GM19025 (cell line): ENCODE data around the gene C3AR1.
A peak's percentile ranks its signal among the peaks of the same experiment; 100 is the strongest.
"Not testable (repeated sequence)": the region's sequence is repeated elsewhere in the genome, so short reads cannot be mapped to it uniquely, and the experiment has no call there.

Experiments used
- ATAC-seq: cut with Tn5 transposase; IDR thresholded peaks from one replicate; pipeline ENCODE4 v1.9.1; 2021; ENCODE audit warnings: mild to moderate bottlenecking, low read depth, moderate library complexity; ENCODE audit not compliant: unreplicated experiment

Gene C3AR1

DNA sequence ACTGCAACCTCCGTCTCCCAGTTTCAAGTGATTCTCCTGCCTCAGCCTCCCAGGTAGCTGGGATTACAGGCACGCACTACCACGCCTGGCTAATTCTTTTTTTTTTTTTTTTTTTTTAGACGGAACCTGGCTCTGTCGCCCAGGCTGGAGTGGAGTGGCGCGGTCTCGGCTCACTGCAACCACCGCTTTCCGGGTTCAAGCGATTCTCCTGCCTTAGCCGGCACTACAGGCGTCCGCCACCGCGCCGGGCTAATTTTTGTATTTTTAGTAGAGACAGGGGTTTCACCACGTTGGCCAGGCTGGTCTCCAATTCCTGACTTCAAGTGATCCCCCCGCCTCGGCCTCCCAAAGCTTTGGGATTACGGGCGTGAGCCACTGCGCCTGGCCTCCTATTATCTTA, 35.1 kb downstream of the C3AR1 start:
- ATAC-seq, result not testable (repeated sequence)

DNA sequence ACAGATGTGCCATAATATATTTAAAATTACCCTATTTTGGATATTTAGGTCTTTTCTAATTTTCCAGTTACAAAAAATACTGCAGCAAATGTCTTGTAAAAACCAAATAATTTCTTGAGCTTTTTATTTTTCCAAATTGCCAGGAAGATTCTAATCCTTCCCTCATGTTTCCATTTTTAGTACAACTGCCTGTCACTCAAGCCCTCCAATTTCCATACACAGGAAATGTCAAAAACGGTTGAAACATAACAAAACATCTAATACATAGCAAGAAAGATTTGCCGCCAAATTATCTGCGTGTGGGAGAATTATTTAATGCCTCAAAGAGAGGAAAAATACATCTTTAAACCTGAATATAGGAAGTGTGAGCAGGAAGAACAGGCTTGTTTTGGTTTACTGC, 36.0 kb downstream of the C3AR1 start:
- no peak for ATAC-seq

- ATAC-seq, result no peak
These were observed 37.9 kb downstream of the C3AR1 start for GRCh38 chr12:8028267-8028666.

- no peak for ATAC-seq
These were observed 38.3 kb downstream of the C3AR1 start for GRCh38 chr12:8027856-8028255.

- ATAC-seq, result peak; percentile 99
These were observed 39.8 kb downstream of the C3AR1 start for GRCh38 chr12:8026291-8026900.

DNA sequence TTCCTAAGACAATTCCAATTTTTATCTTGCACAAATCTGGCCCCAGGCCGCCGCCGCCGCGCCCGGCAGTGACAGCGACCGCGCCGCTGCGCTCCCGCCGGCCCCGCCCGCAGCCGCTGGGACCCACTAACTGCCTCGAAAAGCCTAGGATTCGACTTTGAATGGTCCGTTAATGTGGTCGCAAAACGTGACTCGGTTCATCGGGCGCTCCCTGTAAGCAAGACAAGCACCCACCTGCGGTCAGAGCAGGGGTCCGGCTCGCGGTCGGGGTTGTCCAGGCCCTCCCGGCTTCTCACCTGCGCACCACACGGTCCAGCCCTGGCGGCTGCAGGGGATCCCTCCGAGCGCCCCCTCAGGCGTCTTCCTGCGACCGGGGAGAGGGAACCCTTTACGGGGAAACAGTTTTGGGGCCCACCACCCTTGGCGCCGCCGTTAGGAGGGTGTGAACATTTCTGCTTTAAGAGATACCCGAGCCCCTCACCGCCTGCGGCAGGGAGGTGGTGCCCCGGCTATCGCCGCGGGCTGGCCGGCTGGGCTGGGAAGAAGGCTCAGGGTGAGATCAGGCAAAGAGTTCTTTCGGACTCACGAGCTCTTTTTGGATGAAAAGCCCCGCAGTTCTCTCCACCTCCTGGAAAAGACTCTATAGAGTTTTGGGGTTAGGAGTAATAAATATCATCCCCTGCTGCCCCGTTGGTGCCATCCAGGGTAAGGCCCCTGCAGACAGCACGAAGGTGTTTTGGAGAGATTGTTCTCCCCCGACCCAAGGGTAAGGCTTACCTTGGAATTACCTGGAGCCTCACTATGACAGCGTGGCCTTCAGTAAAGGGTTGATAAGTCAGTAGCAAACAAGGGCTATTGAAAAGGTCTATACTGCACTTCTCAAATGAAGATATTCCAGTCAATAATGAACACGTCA, 47.2 kb downstream of the C3AR1 start:
- ATAC-seq, result no peak

DNA sequence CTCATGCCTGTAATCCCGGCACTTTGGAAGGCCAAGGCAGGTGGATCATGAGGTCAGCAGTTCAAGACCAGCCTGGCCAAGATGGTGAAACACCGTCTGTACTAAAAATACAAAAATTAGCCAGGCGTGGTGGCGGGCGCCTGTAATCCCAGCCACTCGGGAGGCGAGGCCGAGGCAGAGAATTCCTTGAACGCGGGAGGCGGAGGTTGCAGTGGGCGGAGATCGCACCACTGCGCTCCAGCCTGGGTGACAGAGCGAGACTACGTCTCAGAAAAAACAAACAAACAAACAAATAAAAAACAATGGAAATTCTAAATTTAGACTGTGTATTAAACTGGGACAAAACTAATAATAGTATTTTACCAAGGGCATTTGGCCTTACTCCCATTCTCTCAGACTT, 47.9 kb downstream of the C3AR1 start:
- ATAC-seq, result not testable (repeated sequence)

GRCh38 chr12:8014836-8015235, 51.3 kb downstream of the C3AR1 start:
- ATAC-seq, result no peak

DNA sequence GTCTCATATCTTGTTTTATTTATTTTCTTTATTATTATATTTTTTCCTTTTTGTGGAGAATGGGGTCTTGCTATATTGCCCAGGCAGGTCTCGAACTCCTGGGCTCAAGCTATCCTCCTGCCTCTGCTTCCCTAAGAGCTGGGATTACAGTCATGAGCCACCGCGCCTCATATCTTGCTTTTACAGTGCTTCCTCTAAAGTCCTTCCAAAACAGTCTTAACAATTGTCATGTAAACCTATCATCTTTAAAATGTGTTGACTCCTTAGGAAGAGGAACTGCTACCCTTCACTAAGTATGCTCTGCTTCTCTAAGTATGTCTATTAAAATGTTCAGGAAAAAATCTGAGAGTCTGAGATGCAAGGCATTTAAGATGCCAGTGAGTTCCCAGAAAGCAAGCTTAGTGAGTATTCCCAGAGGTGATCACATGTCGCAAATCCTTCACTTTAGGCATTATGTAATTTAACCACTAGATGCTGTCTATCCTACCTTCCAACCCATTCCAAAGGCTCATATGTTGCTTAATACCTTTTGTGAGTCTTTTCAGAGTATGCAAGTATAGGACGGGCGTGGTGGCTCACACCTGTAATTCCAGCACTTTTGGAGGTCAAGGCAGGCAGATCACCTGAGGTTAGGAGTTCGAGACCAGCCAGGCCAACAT, 53.4 kb downstream of the C3AR1 start:
- ATAC-seq, result no peak

DNA sequence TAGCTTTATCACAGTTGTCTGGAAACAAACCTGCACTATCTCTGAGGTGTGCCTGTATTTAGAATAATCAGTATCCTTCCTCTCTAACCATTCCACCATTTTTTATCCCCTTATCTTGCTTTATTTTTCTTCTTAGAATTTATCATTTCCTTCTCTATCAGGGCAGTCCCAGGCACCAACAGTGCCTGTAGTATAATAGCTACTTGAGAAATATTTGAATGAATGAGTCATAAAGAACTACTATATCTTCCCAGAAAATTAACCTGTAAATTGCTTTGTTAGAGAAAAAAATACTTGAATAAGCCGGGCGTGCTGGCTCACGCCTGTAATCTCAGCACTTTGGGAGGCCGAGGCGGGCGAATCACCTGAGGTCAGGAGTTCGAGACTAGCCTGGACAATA, 54.8 kb downstream of the C3AR1 start:
- ATAC-seq, result no peak
